ENCODE data around the gene AMY2A.
"Not testable (repeated sequence)": the region's sequence is repeated elsewhere in the genome, so short reads cannot be mapped to it uniquely, and the experiment has no call there.

The AMY2A gene

GRCh38 chr1:103650305-103650704 lies 33.1 kb downstream of the AMY2A start:
- H3K9me3 ChIP-seq (ENCODE audit: control insufficient read depth, insufficient read depth, low read length); H3K4me1 ChIP-seq (ENCODE audit: control insufficient read depth, insufficient read depth, low read length); H3K4me3 ChIP-seq (ENCODE audit: low read depth, low read length); H3K36me3 ChIP-seq (ENCODE audit: control insufficient read depth, insufficient read depth, low read length); H3K27me3 ChIP-seq (ENCODE audit: control insufficient read depth, insufficient read depth, low read length); H3K9ac ChIP-seq (ENCODE audit: low read depth, low read length): not testable (repeated sequence)

DNA sequence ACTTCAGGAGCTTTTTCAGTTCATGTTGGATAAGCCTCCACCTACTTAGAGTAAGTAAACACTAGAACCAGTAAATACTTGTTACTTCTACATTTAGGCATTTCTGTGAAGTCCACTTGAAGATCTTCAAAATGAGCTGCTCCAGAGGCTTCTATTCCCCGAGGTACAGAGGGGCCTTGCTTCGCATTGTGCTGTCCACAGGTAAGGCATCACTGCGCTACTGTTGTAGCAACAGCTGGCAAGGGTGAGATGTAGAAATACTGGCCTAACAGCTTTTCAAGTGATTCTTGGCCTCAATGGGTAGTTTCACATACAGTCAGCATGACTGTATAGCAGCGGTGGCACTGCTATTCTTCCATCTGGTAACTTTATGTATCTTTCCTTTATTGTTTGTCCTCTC lies 33.7 kb downstream of the AMY2A start:
- H3K36me3 ChIP-seq (ENCODE audit: control insufficient read depth, insufficient read depth, low read length); H3K4me3 ChIP-seq (ENCODE audit: low read depth, low read length); H3K9ac ChIP-seq (ENCODE audit: low read depth, low read length); H3K27me3 ChIP-seq (ENCODE audit: control insufficient read depth, insufficient read depth, low read length); H3K9me3 ChIP-seq (ENCODE audit: control insufficient read depth, insufficient read depth, low read length); H3K4me1 ChIP-seq (ENCODE audit: control insufficient read depth, insufficient read depth, low read length): not testable (repeated sequence)

GRCh38 chr1:103654133-103654532 lies 36.9 kb downstream of the AMY2A start:
- not testable (repeated sequence) for H3K9me3 ChIP-seq (ENCODE audit: control insufficient read depth, insufficient read depth, low read length)

GRCh38 chr1:103655460-103655859 lies 38.2 kb downstream of the AMY2A start, which contains the start of gene AMY1A:
TSS of gene AMY1A (plus strand) at chr1:103655760. CDS start at chr1:103656331, 571 bp downstream.
- not testable (repeated sequence) for H3K9me3 ChIP-seq (ENCODE audit: control insufficient read depth, insufficient read depth, low read length); H3K4me3 ChIP-seq (ENCODE audit: low read depth, low read length); H3K9ac ChIP-seq (ENCODE audit: low read depth, low read length); H3K36me3 ChIP-seq (ENCODE audit: control insufficient read depth, insufficient read depth, low read length); H3K4me1 ChIP-seq (ENCODE audit: control insufficient read depth, insufficient read depth, low read length); H3K27me3 ChIP-seq (ENCODE audit: control insufficient read depth, insufficient read depth, low read length)

More at GRCh38 chr1:103654133-103654532, 36.9 kb downstream of the AMY2A start:
- H3K4me1 ChIP-seq (ENCODE audit: control insufficient read depth, insufficient read depth, low read length); H3K4me3 ChIP-seq (ENCODE audit: low read depth, low read length); H3K36me3 ChIP-seq (ENCODE audit: control insufficient read depth, insufficient read depth, low read length); H3K9ac ChIP-seq (ENCODE audit: low read depth, low read length); H3K27me3 ChIP-seq (ENCODE audit: control insufficient read depth, insufficient read depth, low read length): not testable (repeated sequence)
